ENCODE data around the gene SLC39A2.

SLC39A2 gene

GRCh38 chr14:21047378-21047781, 48.3 kb downstream of the SLC39A2 start:
- DNase-seq (ENCODE audit: low read depth): no peak

- DNase-seq (ENCODE audit: low read depth): no peak
These were observed 49.5 kb downstream of the SLC39A2 start for GRCh38 chr14:21048638-21049037.

- no peak for DNase-seq (ENCODE audit: low read depth)
These were observed 50.2 kb downstream of the SLC39A2 start for GRCh38 chr14:21049271-21049673.

GRCh38 chr14:21050597-21050996, 51.5 kb downstream of the SLC39A2 start:
- DNase-seq (ENCODE audit: low read depth): no peak

Data from T follicular helper cell (primary cell).